ENCODE data around the gene CXorf38.

CXorf38 gene, protein sequence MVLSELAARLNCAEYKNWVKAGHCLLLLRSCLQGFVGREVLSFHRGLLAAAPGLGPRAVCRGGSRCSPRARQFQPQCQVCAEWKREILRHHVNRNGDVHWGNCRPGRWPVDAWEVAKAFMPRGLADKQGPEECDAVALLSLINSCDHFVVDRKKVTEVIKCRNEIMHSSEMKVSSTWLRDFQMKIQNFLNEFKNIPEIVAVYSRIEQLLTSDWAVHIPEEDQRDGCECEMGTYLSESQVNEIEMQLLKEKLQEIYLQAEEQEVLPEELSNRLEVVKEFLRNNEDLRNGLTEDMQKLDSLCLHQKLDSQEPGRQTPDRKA

DNA sequence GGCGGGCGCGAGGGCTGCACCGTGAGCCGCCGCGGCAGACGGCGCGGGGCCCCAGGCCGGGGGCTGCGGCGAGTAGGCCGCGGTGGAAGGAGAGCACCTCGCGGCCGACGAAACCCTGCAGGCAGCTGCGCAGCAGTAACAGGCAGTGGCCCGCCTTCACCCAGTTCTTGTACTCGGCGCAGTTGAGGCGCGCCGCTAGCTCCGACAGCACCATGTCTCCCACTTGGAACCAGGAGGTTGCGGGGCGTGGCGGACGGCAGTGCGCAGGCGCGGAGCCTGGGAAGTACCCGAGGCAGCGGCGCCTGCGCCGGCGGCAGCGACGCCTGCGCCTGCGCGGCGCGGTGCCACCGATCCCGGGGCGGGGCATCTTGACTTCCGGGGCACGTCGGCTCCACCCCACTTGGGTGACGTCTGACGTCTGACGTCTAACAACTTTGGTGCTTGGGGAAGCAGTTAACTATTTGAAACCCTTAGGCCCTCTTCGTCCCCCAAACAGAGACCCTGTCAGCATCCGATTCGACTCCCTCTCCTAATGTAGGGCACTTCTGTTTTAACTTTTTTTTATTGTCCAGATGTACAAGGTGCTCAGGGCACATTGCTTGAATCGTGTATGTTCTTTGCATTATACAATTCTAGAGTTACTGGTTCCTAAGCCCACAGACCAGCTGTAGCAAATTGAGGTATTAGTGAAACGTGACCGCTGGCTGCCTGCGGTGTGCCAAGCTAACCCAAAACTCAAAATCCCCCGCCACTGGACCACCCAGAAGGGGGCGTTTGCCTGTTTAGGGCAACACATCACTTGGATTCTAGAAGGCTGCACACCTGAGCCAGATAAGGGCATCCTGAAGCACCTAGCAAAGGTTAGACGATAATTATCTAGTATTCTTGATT, at the start of gene CXorf38:
TSS of gene CXorf38 (minus strand) at position 255 of the 891 bp plus-strand sequence. CDS start at position 214, 41 bp downstream.
- DNase-seq (ENCODE audit: low read depth) = peak; percentile 82

DNA sequence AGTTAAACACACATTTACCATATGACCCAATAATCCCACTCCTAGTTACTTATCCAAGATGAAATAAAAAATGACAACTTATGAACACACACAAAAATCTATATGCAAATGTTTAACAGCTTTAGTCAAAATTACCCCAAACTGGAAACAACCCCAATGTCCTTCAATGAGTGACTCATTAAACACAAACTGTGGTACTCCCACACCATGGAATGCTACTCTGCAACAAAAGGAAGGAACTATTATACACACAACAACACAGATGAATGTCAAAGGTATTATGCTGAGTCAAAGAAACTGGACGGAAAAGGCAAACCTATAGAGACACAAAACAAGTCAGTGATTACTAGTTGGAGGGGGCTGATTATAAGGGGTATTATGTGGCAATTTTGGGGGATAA, 47.4 kb upstream of the CXorf38 start:
- no peak for DNase-seq (ENCODE audit: low read depth)

DNA sequence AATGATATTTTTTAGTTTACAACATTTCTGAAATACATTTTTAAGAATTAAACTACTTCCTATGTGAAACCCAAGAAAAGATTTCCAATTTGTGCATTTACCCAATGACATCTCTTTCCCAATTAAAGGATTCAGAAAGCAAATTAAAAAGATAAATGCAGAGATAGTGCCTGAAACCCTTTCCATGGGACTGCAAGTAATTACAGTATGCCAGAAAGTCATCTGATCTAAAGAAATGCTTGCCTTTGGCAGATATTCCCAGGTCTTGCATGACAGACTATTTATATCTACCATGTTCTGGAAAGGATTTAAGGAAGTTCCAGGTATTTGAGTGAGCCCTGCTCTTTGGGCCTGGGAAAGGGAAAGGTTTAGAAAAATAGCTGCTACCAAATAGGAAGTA, 41.6 kb upstream of the CXorf38 start:
- DNase-seq (ENCODE audit: low read depth) = no peak

DNA sequence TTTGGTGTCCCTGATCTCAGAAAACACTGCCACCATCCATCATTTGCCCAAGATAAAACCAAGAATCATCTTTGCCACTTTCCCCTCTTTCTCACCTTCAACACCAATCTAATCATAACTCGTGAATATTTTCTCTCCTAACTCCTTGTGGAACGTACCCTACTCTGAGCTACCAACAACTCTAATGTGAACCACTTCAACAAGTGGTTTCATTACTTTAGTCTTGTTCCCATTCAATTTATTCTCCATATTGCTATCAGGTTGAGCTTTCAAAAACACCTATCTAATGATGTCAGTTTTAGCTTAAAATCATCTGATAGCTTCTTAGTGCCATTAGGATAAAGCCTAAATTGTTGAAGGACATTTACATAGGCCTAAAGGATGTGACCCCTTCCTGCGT, 39.8 kb upstream of the CXorf38 start:
- DNase-seq (ENCODE audit: low read depth) = no peak

DNA sequence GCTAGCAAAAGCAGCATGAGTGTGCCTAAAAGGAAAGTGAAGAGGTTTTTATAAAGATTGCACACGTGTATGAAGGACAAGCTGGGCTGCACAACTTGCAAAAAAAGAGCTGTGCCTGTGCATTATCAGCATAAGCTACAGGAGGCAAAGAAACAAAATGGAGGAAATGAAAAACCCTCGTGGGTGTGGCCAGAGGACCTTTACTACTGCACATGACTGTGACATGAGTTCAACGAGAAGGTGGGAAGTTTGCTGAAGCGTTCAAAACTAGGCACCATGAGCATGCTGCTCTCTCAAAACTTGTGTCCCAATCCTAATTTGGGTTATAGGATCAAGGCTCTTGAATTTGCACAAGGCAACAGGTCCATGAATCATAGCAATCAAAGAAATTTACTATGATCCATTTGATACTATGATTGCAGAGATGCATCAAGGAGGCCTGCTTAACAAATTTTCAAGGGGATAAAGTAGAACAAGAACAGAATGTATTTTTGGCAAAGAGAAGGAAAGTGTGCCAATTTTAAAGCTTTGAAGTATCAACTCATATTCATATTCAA, 38.1 kb upstream of the CXorf38 start:
- no peak for DNase-seq (ENCODE audit: low read depth)

DNA sequence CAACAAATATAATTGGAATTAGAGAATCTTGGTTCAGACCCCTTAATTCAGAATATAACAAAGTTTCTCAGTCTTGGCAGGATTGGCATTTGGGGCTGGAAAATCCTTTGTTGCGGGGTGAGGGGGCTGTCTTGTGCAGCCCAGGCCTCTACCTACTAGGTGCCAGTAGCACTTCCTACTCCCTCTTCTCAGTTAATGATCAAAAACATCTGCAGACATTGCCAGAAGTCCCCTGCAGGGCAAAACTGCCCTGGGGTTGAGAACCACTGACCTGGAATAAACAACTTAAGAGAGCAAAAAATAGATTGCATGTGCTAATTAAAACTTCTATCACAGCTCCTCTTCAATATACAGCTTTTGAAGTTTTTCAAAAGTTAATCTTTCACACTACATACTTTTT, 36.7 kb upstream of the CXorf38 start:
- DNase-seq (ENCODE audit: low read depth) = no peak

DNA sequence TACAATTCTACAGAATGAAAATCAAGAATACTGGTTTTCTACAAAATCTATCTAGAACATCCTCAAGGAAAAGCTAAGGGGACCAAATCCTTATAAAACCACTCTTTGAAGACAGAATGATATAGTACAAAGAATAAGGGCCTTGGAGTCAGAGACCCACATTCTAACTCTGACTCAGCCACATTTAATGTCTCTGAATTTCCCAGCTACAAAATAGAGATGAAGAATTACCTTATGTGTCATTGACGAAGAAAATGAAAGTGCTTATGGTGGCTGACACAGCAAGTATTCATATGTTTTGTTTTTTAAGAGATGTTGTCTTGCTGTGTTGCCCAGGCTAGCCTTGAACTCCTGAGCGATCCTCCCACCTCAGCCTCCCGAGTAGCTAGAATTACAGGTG, 35.9 kb upstream of the CXorf38 start:
- no peak for DNase-seq (ENCODE audit: low read depth)

DNA sequence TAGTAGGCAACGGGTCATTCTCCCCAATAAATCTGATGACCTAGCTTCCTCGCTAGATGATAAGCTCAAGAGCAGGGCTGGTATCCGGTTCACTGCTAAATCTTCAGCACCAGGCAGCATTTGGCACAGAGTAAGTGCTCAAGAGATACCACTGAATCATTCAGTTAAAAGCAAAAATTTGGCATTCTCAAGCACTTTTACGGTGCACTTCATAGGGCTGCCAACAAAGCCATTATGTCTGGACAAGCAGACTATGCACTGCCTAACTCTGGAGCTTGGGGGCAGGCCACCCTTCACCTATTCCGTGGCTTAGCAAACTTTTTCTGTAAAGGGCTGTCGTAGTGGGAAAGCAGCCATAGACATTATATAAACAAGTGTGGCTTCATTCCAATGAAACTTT, 23.8 kb upstream of the CXorf38 start:
- DNase-seq (ENCODE audit: low read depth) = no peak

DNA sequence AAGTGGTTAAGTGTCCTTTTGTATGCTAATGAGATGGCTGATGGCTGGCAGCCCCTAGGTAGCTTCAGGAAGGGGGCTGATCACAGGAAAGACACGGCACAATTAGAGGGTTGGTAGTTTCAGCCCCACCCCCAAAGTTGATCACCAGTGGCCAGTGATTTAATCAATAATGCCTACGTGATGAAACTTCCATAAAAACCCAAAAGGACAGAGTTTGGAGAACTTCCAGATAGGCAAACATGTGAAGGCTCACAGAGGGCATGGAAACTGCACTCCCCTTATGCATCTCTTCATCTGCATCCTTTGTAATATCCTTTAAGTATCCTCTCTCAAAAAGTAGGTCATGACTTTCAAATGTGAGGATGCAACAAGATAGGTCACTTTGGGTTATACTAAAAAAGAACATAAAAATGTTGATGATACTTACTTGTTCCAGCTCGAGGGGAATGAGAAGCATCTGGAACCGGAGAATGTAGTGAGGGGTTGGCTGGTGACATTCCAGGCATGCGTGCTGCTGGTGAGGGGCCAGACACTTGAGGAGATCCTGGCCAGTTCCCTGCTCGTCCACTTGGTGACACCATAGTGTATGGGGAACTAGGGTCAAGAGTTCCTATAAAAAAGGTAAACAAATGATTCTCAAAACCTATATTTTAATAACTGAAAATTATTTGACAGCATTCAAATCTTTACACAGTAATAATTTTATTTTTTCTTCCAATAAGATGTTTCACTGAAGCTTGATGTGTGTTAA, 16.7 kb upstream of the CXorf38 start:
- DNase-seq (ENCODE audit: low read depth) = peak; percentile 19

DNA sequence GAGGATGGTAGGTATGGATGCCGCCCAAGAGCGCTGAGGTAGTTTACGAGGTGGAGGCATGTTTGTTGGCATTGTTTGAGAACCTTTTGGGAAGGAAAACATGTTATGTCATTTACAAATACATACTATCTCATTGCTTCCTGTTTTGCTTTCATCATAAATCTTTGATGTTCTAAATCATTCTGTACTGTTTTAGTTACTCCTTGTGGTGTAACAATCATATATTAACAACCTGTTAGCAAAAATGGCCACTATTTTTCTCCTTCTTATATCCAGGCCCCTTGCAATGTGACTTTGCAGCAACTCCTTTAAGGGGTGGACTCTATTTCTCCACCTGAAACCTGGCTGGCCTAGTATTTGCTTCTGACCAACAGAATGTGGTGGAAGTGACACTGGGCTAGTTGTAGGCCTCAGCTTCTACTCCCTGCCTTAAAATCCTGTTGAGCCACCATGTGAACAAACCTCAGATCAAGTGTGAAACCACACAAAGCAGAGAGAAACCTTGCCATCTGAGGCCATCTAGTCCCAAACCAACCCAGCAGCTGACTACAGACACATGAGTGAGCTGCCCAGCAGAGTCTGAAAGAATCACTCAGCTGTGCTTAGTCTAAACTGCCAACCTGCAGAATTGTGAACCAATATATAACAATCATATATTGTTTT, 15.8 kb upstream of the CXorf38 start:
- no peak for DNase-seq (ENCODE audit: low read depth)

DNA sequence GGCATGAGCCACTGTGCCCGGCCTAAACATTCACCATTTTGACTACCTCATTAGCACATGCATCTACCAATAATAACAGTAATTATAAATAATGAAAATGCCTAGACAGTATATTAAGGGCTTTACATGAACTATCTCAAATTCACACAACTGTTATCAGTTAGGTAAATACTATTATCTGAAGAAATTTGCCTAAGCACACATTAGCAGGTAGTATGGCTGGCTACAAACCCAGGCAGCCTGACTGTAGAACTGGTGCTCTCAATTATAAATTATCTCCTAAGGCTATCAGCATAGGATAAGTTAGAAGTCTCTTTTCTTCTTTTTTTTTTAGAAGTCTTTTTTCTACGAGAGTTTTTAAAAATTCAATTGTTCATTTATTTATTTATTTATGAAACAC, 14.1 kb upstream of the CXorf38 start:
- no peak for DNase-seq (ENCODE audit: low read depth)

DNA sequence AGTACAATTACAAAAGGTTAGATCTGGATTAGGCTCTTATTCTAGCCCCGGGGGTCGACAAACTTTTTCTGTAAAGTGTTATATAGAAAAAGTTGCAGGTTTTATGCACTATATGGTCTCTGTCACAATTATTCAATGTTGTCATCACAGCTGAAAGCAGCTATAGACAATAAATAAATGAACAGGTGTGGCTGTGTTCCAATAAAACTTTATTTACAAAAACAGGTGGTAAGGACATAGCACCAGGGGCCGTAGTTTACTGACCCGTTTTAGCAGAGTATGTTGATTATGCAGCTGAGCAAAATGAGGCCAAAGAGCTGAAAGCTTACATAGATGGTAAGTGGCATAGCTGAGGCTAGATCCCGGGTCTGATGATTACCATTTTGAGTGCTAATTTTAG, 13.0 kb upstream of the CXorf38 start:
- no peak for DNase-seq (ENCODE audit: low read depth)

DNA sequence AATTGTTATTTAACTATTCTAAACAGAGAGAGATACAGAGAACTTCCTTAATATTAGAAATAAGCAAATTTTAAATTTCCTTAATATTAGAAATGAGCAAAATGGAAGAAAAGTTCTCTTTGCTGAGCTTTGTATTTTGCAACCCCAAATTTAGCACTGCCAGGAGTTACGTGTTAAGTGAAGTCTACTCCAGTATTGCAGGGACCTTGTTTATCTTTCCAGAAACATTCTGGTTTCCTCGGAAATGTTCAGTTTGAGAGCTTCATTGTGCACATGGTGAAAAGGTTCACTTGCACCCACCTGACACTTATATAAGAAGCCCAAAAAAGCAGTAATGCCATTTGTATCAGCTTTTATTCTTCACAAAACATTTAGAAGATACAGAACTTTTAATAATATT, 6.2 kb upstream of the CXorf38 start:
- no peak for DNase-seq (ENCODE audit: low read depth)

DNA sequence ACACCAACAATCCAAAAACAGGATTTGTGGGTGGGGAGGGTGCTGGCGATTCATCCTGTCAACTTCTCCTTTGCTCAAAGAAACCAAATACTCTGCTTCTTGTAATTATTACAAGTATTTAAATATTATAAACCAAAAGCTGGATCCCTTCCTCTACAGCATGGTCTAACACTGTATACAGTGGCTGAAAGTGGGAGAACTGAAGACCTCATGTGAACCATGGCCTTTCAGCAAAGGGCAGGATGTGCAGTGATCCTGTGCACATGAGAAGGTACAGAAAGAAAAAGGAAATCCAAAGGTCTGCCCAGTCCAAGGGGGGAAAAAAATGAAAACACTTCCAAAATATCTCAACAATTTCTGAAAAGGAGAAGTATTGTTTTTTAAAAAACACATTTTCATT, 5.3 kb upstream of the CXorf38 start:
- no peak for DNase-seq (ENCODE audit: low read depth)

DNA sequence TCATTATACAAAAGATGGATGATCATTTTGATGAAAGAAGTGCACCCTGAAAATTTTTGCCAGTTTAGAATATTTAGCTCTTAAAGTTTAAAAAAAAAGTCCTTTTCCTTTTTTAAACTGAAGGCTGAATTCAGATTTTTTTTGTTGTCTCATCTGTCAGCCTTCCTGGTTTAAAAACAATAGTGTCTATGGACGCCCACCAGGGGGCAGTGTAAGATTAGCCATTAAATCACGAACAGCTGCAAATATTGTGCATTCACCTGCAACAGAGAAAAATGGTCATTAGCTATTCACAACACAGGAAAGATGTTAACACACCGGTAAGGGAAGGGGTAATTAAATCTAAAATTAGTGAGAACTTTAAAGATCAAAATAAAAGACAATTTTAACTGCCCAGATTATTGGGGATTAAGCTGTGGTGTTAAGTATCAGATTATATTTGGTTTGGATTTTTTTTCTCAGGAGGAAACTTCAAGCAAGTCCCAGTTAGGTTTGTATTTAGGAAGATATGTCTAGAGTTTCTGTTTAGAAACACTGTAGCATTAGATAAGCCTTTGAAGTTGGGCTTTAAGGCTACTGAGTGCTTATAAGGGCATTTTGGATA, 4.4 kb upstream of the CXorf38 start:
- peak; percentile 67 for DNase-seq (ENCODE audit: low read depth)

DNA sequence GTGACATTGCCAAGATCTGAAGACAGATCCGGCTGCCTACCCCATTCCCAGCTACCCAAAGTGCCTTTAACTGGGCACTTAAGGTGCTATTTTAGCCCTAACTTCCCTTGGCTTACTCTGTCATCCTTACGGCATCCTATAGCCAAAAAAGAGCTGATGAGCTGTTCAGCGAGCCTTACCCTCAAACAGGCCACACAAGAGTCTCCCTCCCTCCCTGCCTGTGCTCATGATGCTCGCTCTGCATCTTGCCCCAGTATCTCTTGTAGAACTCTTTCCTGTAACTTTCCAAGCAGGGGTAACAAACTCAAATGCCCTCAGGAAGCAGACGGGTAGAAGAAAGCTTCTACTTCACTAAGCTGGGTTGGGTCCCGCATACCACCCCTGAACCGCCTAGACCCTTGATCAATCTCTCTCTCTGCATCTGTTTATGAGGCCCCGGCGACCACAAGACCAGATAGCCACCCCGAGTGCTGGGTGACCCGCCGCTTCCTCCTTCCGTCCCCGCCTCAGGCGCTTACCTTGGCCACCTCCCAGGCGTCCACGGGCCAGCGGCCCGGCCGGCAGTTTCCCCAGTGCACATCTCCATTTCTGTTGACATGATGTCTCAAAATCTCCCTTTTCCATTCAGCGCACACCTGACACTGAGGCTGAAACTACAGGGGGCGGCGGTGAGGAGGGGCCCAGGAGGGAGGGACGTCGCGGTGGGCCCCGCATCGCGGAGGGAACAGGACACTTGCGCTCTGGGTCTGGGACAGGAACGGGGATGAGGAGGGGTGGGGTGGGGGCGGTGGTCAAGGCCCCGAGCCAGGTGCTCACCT, 663 bp downstream of the CXorf38 start:
- DNase-seq (ENCODE audit: low read depth) = peak; percentile 49

DNA sequence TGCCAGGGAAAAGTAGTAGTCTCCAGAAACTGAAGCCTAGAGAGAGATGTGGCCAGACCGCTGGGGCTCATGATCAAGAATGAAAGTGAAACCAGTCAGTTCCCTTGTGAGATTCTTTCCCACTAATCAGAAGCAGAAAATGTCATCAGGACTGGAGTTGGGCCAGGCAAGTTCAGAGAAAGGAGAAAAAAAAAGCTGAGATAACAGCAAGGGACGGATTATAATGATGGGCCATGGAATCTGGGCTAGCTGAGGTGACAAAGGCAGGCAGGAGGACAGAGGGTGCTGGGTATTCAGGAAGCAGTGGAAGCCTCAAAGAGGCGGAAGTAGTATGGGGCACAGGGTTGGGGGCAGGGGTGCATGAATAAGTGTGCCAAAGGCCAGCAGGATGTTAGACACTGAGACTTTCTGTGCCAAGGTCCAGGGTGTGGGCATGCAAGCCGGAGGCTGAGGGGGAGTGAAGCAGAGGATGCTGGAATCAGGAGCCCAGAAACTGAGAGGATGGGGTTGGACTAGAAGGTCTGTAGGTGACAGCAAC, 2.5 kb downstream of the CXorf38 start:
- peak; percentile 71 for DNase-seq (ENCODE audit: low read depth)

DNA sequence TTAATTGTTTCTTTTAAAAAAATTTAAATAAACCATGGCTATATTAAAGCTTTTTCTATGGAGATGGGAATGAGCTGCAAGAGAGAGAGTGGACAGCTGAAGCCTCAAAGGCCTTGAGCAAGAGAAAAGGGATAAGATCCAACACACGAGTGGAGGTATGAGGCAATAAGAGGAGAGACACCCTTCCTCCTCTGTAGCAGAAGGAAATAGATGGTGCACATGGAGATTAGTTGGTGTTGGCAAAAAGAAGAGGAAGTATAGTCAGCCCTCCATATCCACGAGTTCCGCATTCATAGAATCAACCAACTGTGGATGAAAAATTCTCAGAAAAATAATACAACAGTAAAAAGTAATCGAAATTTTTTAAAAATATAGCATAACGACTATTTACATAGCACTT, 3.2 kb downstream of the CXorf38 start:
- DNase-seq (ENCODE audit: low read depth) = no peak

DNA sequence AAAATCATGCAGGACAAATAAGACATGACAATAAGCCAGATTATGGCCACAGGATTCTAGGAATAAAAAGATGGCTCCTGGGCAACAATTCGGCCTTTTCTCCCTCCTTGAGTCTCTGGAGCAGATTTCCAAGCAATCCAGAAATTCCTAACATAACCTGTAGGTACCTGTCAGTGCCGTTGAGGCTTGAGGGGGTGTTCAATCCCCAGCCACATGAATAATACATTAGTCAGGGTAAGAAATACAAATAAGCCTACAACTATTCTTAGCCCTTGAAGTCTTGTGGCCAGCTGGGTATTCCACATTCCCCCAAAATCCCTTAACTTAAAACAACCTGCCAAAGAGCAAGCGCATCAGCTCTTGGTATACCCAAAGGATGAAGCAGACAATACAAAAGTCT, 9.7 kb downstream of the CXorf38 start:
- DNase-seq (ENCODE audit: low read depth) = no peak

DNA sequence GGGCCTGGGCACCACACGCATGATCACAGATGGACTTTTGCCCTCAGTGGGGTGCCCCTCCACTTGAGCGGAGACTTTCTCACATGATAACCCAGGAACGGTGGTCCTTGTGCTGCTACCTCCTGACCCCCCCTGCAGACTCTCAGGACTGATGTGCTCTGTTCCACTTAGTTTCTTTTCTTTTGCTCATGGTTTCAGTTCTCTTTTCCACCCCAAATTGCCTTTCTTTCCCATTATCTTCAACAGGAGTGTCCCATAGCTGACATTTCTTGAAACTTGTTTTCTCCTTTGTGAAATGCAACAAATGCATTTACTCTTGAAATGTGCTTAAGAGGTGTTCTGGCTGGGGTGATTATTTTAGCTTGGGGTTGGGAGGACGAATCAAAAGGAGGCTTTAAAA, 15.2 kb downstream of the CXorf38 start:
- no peak for DNase-seq (ENCODE audit: low read depth)

All from ELR (cell line).